SJSA1 (cell line): ENCODE results near the gene FKBP4. TPM values are rescaled to one million over a fixed set of nuclear protein-coding genes. Genes with fewer than 3 reads are reported as not detected.
A peak's percentile ranks its signal among the peaks of the same experiment; 100 is the strongest.

Experiments used
- DNase-seq, 2 experiments: peaks; one replicate each; pipeline ENCODE4 v3.0.0-alpha.2; 2015 to 2020; ENCODE audit warnings: low spot score in 2 of 2, low read depth in 1 of 2
- H3K27ac ChIP-seq: fragments of 250-450 bp; sonication (Bioruptor Pico); 2 replicates; pipeline ENCODE4 v1.5.1; 2020; ENCODE audit warnings: mild to moderate bottlenecking, moderate library complexity
- H3K27me3 ChIP-seq: fragments of 250-450 bp; sonication (Bioruptor Pico); replicated peaks from 2 replicates; pipeline ENCODE4 v1.5.1; 2020; ENCODE audit warnings: mild to moderate bottlenecking, moderate library complexity
- H3K36me3 ChIP-seq: fragments of 250-450 bp; sonication (Bioruptor Pico); 2 replicates; pipeline ENCODE4 v1.5.1; 2020; ENCODE audit warnings: mild to moderate bottlenecking
- H3K4me1 ChIP-seq: fragments of 250-450 bp; sonication (Bioruptor Pico); replicated peaks from 2 replicates; pipeline ENCODE4 v1.6.1; 2021; ENCODE audit warnings: mild to moderate bottlenecking
- H3K4me3 ChIP-seq: fragments of 250-450 bp; sonication (Bioruptor Pico); 2 replicates; pipeline ENCODE4 v1.5.1; 2020; ENCODE audit warnings: mild to moderate bottlenecking
- H3K9me3 ChIP-seq: fragments of 250-450 bp; sonication (Bioruptor Pico); replicated peaks from 2 replicates; pipeline ENCODE4 v1.5.1; 2020; ENCODE audit warnings: mild to moderate bottlenecking
- total RNA-seq: library from RNA; depleted of rRNA; stranded (reverse); fragments of >200 nt; shearing (Covaris generic); gene quantifications from 2 replicates; pipeline ENCODE4 v1.2.3, GENCODE V29; 2014; rRNA removed

Gene FKBP4
- total RNA-seq, 1 experiment from 2014 or later = 91.1 TPM

GRCh38 chr12:2834581-2835491, 40.1 kb downstream of the FKBP4 start, which contains the start of gene NRIP2:
Gene NRIP2 (minus strand): TSS chr12:2835035. CDS start chr12:2834983, 52 bp downstream.
- Histone ChIP-seq H3K9me3 (no peaks in the 10 kb centered on the region), H3K4me3 (no peak within 1 kb of the TSS), H3K4me1 (peaks cover 16% of the 10 kb centered on the region), H3K27me3 (no peaks in the 10 kb centered on the region), H3K36me3 (no peaks in the 10 kb centered on the region), H3K27ac (no peak within 1 kb of the TSS)
- peak; percentile 59 to 60 for DNase-seq

DNA sequence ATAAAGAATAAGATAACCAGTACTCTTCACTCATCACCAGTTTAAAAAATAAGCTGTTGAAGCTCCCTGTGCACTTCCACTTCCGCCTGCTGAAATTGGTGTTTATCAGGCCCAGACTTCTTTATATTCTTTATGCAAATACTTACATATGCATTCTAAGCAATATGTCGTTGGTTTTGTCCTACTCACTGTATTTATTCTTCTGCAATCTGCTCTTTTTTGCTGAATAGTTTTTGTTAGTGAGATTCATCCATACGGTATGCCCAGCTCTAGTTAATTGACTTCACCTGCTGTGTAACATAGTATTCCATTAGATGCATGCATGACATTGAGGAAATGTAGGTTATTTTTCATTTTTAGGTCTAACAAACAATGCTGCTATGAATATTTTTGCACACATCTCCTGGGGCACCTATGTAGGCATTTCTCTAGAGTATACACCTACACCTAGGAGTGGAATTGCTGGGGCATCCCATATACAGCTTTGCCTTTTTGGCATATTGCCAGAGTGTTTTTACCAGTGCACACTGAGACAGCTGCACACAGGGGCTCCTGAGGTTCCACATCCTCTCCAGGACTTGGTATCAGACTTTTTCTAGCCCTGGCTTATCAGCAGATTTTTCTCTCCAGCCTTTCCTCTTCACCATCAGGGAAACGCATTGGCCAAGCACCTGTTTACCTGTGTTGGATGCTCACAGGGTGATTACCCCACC, 41.1 kb downstream of the FKBP4 start:
- no peak for DNase-seq
- no peak overlapping the region for H3K27ac ChIP-seq
- H3K4me1 ChIP-seq = peaks cover 16% of the 10 kb centered on the region
- no peak overlapping the region for H3K4me3 ChIP-seq
- no peaks in the 10 kb centered on the region for H3K36me3 ChIP-seq
- no peaks in the 10 kb centered on the region for H3K27me3 ChIP-seq
- H3K9me3 ChIP-seq = no peaks in the 10 kb centered on the region

GRCh38 chr12:2836574-2836973, 41.8 kb downstream of the FKBP4 start:
- Histone ChIP-seq H3K27me3 (no peaks in the 10 kb centered on the region), H3K27ac (no peak overlapping the region), H3K9me3 (no peaks in the 10 kb centered on the region), H3K4me3 (no peak overlapping the region), H3K36me3 (no peaks in the 10 kb centered on the region), H3K4me1 (peaks cover 16% of the 10 kb centered on the region)
- no peak for DNase-seq

DNA sequence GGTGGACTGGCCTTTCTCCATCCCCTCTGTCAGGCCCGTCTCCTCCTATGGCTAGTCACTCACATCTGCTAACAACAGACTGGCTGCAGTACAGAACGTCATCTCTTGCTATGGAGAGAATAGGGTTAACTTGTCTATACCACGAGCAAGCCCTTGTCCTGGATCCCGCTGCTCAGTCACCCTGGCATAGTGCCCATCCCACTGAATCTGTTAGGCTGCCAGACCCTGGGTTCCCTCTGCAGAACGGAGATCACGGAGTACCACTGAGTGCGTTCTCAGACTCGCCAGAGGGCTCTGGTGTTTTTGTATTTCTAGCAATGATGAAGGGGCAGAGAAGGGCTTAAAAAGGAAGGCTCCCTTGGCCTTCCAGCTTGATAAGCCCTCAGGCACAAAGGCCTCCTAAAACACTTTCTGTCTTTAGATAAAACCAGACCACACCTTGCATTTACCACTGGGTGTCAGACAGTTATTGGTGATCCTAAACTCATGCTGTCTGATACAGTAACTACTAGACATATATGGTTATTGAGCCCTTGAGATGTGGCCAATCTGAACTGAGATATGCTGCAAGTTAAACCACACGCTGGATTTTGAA, 46.4 kb downstream of the FKBP4 start:
- no peak for DNase-seq
- H3K9me3 ChIP-seq = no peaks in the 10 kb centered on the region

DNA sequence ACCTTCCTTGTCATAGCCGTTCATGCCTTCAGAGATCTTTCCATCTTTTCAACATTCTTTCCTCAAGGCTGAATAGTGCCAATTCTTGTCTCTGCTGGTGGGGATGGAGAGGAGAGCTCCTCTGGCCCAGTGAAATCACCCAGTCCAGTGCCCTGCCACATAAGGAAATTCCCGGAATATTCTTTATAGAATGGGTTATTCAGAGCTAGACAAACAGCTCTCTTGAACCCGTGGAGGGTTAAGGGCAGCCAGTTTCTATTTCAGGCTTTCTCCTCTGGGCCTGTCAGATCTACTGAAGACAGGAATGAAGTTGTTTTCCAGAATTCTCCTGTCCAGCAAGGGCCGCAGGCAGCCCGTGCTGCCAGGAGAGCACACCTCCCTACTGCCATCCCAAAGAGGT, 48.2 kb downstream of the FKBP4 start:
- H3K27ac ChIP-seq = no peak overlapping the region
- H3K9me3 ChIP-seq = no peaks in the 10 kb centered on the region
- DNase-seq = no peak
- no peaks in the 10 kb centered on the region for H3K27me3 ChIP-seq
- H3K4me3 ChIP-seq = no peak overlapping the region
- peaks cover 32% of the 10 kb centered on the region for H3K4me1 ChIP-seq
- H3K36me3 ChIP-seq = no peaks in the 10 kb centered on the region

More for the DNA sequence above, 46.4 kb downstream of the FKBP4 start:
- Histone ChIP-seq H3K27me3 (no peaks in the 10 kb centered on the region), H3K4me1 (peaks cover 24% of the 10 kb centered on the region), H3K27ac (no peak overlapping the region), H3K4me3 (no peak overlapping the region), H3K36me3 (no peaks in the 10 kb centered on the region)

DNA sequence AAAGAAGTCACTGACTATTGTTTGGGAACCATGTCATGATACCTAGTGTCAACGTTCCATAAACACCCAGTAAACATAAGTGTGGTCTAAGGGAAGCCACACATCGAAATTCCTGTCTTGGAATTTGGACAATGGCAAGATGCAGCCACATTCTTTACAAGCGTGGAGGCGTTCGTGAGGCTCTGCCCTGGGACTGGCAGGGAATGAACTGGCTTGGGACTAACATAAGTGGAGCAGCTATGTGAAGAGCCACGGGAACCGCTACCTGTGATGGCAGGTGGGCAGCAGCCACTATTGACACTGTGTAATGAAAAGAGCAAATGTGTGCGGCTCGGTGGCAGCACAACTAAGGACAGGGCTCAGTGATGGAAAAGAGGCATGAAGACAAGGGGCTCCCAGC, 50.0 kb downstream of the FKBP4 start:
- no peaks in the 10 kb centered on the region for H3K9me3 ChIP-seq
- H3K4me1 ChIP-seq = peaks cover 39% of the 10 kb centered on the region
- peak overlapping the region; percentile 12 for H3K4me3 ChIP-seq
- H3K36me3 ChIP-seq = no peaks in the 10 kb centered on the region
- peak overlapping the region; percentile 100 for H3K27ac ChIP-seq
- H3K27me3 ChIP-seq = no peaks in the 10 kb centered on the region
- DNase-seq = peak; percentile 89 to 92

DNA sequence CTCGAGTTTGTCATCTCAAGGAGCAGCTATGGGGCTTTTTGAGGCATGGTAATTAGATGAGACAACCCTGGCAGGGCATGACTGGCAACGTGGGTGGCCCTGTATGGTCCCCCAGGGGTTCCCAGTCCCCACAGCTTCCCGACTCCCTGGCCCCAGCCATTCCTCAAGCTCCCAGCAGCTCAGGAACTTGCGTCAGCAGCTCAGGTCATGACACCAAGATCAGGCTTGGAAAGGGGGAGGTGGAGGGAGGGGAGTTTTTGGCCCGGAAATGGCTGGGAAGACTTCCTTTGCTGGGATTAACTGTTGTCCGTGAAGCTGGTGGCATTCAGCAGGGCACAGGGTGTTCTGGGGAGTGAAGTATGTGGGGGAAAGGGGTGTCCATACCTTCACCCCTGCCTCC, 50.5 kb downstream of the FKBP4 start:
- no peaks in the 10 kb centered on the region for H3K27me3 ChIP-seq
- peak overlapping the region; percentile 100 for H3K27ac ChIP-seq
- H3K36me3 ChIP-seq = no peaks in the 10 kb centered on the region
- no peaks in the 10 kb centered on the region for H3K9me3 ChIP-seq
- DNase-seq = peak; percentile 97 to 99
- H3K4me1 ChIP-seq = peaks cover 44% of the 10 kb centered on the region
- H3K4me3 ChIP-seq = peak overlapping the region; percentile 12

- no peaks in the 10 kb centered on the region for H3K9me3 ChIP-seq
- no peaks in the 10 kb centered on the region for H3K27me3 ChIP-seq
- peaks cover 2% of the 10 kb centered on the region for H3K36me3 ChIP-seq
- H3K4me1 ChIP-seq = peaks cover 24% of the 10 kb centered on the region
- H3K4me3 ChIP-seq = no peak overlapping the region
- H3K27ac ChIP-seq = no peak overlapping the region
- DNase-seq = no peak
Observed at GRCh38 chr12:2851931-2852330, 57.2 kb downstream of the FKBP4 start.

GRCh38 chr12:2853626-2854025, 58.9 kb downstream of the FKBP4 start:
- Histone ChIP-seq H3K36me3 (peaks cover 14% of the 10 kb centered on the region), H3K4me3 (no peak overlapping the region)
- DNase-seq = peak; percentile 86 to 92

More at GRCh38 chr12:2853626-2854025, 58.9 kb downstream of the FKBP4 start:
- peaks cover 24% of the 10 kb centered on the region for H3K4me1 ChIP-seq
- H3K9me3 ChIP-seq = no peaks in the 10 kb centered on the region
- H3K27ac ChIP-seq = no peak overlapping the region; the same call in 1 of the 2 replicates
- no peaks in the 10 kb centered on the region for H3K27me3 ChIP-seq

Other genes starting within 250 kb of the FKBP4 start
- gene ITFG2, start 17.7 kb downstream of the FKBP4 start, total RNA-seq = 19.7 and 22.7 TPM in 2 replicates
- gene NRIP2, start 40.1 kb downstream of the FKBP4 start, total RNA-seq = 0.32 TPM in 1 of 2 replicates, not detected in the other
- not detected in 2 replicates for gene TEX52, start 62.1 kb downstream of the FKBP4 start, total RNA-seq
- gene FOXM1, start 82.2 kb downstream of the FKBP4 start, total RNA-seq = 55.9 and 66.4 TPM in 2 replicates
- gene RHNO1, start 82.3 kb downstream of the FKBP4 start, total RNA-seq = 48.1 and 58.1 TPM in 2 replicates
- 26.8 and 39.7 TPM in 2 replicates for gene TULP3, start 95.9 kb downstream of the FKBP4 start, total RNA-seq
- gene TEAD4, start 164.4 kb downstream of the FKBP4 start, total RNA-seq = 36.6 and 51.2 TPM in 2 replicates